Chondrocyte (in vitro differentiated cells): ENCODE measurements around the gene KRT2. TPM values are rescaled to one million over a fixed set of nuclear protein-coding genes. Genes with fewer than 3 reads are reported as not detected.

Experiments
- DNase-seq: peaks from one replicate; pipeline ENCODE4 v3.0.0; 2021; ENCODE audit warnings: mixed read lengths, low spot score
- H3K27ac Mint-ChIP-seq: one replicate; pipeline ENCODE4 v1.8.0; 2021; ENCODE audit warnings: mild to moderate bottlenecking, moderate library complexity, mixed read lengths; ENCODE audit not compliant: unreplicated experiment
- H3K27me3 Mint-ChIP-seq: 2 replicates; pipeline ENCODE4 v1.8.0; 2021; ENCODE audit warnings: low read depth, mixed read lengths
- H3K36me3 Mint-ChIP-seq: 2 replicates; pipeline ENCODE4 v1.8.0; 2021; ENCODE audit warnings: low read depth, mixed read lengths
- H3K4me1 Mint-ChIP-seq: 2 replicates; pipeline ENCODE4 v1.8.0; 2021; ENCODE audit warnings: low read depth, mild to moderate bottlenecking, mixed read lengths
- H3K4me3 Mint-ChIP-seq: one replicate; pipeline ENCODE4 v1.8.0; 2021; ENCODE audit warnings: mild to moderate bottlenecking, moderate library complexity, mixed read lengths; ENCODE audit not compliant: unreplicated experiment
- H3K9me3 Mint-ChIP-seq: 2 replicates; pipeline ENCODE4 v1.8.0; 2021; ENCODE audit warnings: low read depth, mixed read lengths
- CTCF ChIP-seq: fragments of 200-600 bp; sonication (generic); IDR thresholded peaks from 2 replicates; pipeline ENCODE4 v1.5.0; 2021; ENCODE audit warnings: antibody characterized with exemption, mild to moderate bottlenecking, moderate library complexity
- total RNA-seq: library from RNA; stranded (reverse); gene quantifications from 3 replicates; pipeline ENCODE4 v1.2.1, GENCODE V29; 2021

Gene KRT2
- total RNA-seq, 1 donor from 2014 or later: not detected

GRCh38 chr12:52645120-52645761 lies 6.8 kb downstream of the KRT2 start:
- Mint-ChIP-seq H3K4me1 (no peaks in the 10 kb centered on the region), H3K36me3 (no peaks in the 10 kb centered on the region), H3K27me3 (peaks cover 70% of the 10 kb centered on the region), H3K27ac (no peak overlapping the region), H3K4me3 (no peak overlapping the region), H3K9me3 (no peaks in the 10 kb centered on the region)
- TF ChIP-seq CTCF: no peak
- DNase-seq: no peak

- Mint-ChIP-seq H3K27ac (no peak overlapping the region), H3K4me1 (no peaks in the 10 kb centered on the region), H3K4me3 (no peak overlapping the region), H3K36me3 (no peaks in the 10 kb centered on the region), H3K9me3 (no peaks in the 10 kb centered on the region), H3K27me3 (peaks cover 63% of the 10 kb centered on the region)
- no peak for TF ChIP-seq CTCF
- DNase-seq: no peak
Observed at GRCh38 chr12:52644078-52644415, 8.0 kb downstream of the KRT2 start.

- Mint-ChIP-seq H3K36me3 (no peaks in the 10 kb centered on the region), H3K4me1 (no peaks in the 10 kb centered on the region), H3K27ac (no peak overlapping the region), H3K27me3 (peaks cover 67% of the 10 kb centered on the region), H3K9me3 (no peaks in the 10 kb centered on the region), H3K4me3 (no peak overlapping the region)
- DNase-seq: no peak
- TF ChIP-seq CTCF: no peak
Observed at GRCh38 chr12:52643233-52644077, 8.6 kb downstream of the KRT2 start.

- Mint-ChIP-seq H3K36me3 (no peaks in the 10 kb centered on the region), H3K4me3 (no peak overlapping the region), H3K27ac (no peak overlapping the region), H3K9me3 (no peaks in the 10 kb centered on the region), H3K27me3 (peaks cover 73% of the 10 kb centered on the region), H3K4me1 (no peaks in the 10 kb centered on the region)
- DNase-seq: no peak
- TF ChIP-seq CTCF: no peak
Observed at GRCh38 chr12:52641468-52641867, 10.5 kb downstream of the KRT2 start.

GRCh38 chr12:52637299-52637698 lies 14.7 kb downstream of the KRT2 start:
- no peak for DNase-seq
- TF ChIP-seq CTCF: no peak
- H3K9me3 Mint-ChIP-seq: no peaks in the 10 kb centered on the region
- H3K4me3 Mint-ChIP-seq: no peak overlapping the region
- no peak overlapping the region for H3K27ac Mint-ChIP-seq
- no peaks in the 10 kb centered on the region for H3K36me3 Mint-ChIP-seq
- peaks cover 56% of the 10 kb centered on the region for H3K27me3 Mint-ChIP-seq
- H3K4me1 Mint-ChIP-seq: no peaks in the 10 kb centered on the region
